Fibroblast of mammary gland (primary cell): Measurements from ENCODE around the gene DHRS2.

Source experiments
- DNase-seq: peaks from one replicate; pipeline ENCODE4 v3.0.0-alpha.2; 2010; ENCODE audit warnings: low read depth
- H3K4me3 ChIP-seq: 2 replicates; pipeline ENCODE4 v1.5.1; 2011; ENCODE audit warnings: low read depth, mild to moderate bottlenecking, low read length, moderate library complexity; ENCODE audit not compliant: control insufficient read depth
- CTCF ChIP-seq: conservative IDR thresholded peaks from 2 replicates; pipeline ENCODE4 v1.5.1; 2011; ENCODE audit warnings: low read depth, low read length, inconsistent platforms; ENCODE audit not compliant: control insufficient read depth, insufficient read depth

The DHRS2 gene

GRCh38 chr14:23620177-23620702 lies 15.9 kb upstream of the DHRS2 start:
- no peak for TF ChIP-seq CTCF
- DNase-seq = no peak
- H3K4me3 ChIP-seq = no peak overlapping the region

GRCh38 chr14:23621204-23621931 lies 14.8 kb upstream of the DHRS2 start:
- H3K4me3 ChIP-seq = no peak overlapping the region
- no peak for TF ChIP-seq CTCF
- no peak for DNase-seq

GRCh38 chr14:23621932-23622730 lies 14.0 kb upstream of the DHRS2 start:
- no peak for DNase-seq
- TF ChIP-seq CTCF = no peak

GRCh38 chr14:23622990-23623389 lies 13.2 kb upstream of the DHRS2 start:
- H3K4me3 ChIP-seq = no peak overlapping the region
- no peak for DNase-seq
- no peak for TF ChIP-seq CTCF

More at GRCh38 chr14:23621932-23622730, 14.0 kb upstream of the DHRS2 start:
- H3K4me3 ChIP-seq = no peak overlapping the region

GRCh38 chr14:23623962-23624361 lies 12.2 kb upstream of the DHRS2 start:
- no peak for TF ChIP-seq CTCF
- DNase-seq = no peak
- H3K4me3 ChIP-seq = no peak overlapping the region

GRCh38 chr14:23624830-23625404 lies 11.2 kb upstream of the DHRS2 start:
- DNase-seq = peak; percentile 10
- TF ChIP-seq CTCF = no peak
- no peak overlapping the region for H3K4me3 ChIP-seq
